ENCODE results near the gene UBE2Q1. TPM values are rescaled to one million over a fixed set of nuclear protein-coding genes. Genes with fewer than 3 reads are reported as not detected.

The UBE2Q1 gene
- total and polyA plus RNA-seq, 10 of the 15 experiments (the other 5 are each of a cell fraction or from before 2014, with no cell fraction given) = 3.9 to 82.6 (median 24.1) TPM

DNA sequence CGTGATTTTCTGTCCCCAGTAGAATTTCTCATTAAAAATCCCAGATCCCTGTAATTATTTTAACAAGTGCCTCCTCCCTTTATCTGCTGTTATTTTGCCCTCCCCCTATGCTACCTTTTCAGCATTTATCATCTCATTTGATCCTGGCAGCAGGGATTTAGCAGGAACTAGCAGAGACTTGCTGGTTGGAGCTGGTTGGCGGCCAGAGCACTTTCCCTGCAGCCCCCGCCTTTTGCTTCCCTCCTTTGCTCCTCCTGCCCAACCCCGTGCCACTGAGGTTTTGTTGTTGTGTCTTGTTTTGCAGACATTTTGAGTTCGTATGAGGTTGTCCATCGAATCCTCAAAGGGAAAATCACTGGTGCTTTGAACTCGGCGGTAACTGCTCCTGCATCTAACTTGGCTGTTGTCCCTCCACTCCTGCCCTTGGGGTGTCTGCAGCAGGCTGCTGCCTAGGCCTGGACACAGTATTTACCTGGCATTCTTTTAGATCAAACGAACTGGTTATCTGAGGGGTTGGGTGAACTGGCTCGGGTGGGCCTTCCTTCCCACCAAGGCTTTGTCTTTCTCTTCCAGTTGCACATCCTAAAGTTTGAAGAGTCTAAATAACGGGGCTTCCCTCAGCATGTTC lies 11.2 kb downstream of the UBE2Q1 start (continued):
- TF ChIP-seq, protein P1, sequence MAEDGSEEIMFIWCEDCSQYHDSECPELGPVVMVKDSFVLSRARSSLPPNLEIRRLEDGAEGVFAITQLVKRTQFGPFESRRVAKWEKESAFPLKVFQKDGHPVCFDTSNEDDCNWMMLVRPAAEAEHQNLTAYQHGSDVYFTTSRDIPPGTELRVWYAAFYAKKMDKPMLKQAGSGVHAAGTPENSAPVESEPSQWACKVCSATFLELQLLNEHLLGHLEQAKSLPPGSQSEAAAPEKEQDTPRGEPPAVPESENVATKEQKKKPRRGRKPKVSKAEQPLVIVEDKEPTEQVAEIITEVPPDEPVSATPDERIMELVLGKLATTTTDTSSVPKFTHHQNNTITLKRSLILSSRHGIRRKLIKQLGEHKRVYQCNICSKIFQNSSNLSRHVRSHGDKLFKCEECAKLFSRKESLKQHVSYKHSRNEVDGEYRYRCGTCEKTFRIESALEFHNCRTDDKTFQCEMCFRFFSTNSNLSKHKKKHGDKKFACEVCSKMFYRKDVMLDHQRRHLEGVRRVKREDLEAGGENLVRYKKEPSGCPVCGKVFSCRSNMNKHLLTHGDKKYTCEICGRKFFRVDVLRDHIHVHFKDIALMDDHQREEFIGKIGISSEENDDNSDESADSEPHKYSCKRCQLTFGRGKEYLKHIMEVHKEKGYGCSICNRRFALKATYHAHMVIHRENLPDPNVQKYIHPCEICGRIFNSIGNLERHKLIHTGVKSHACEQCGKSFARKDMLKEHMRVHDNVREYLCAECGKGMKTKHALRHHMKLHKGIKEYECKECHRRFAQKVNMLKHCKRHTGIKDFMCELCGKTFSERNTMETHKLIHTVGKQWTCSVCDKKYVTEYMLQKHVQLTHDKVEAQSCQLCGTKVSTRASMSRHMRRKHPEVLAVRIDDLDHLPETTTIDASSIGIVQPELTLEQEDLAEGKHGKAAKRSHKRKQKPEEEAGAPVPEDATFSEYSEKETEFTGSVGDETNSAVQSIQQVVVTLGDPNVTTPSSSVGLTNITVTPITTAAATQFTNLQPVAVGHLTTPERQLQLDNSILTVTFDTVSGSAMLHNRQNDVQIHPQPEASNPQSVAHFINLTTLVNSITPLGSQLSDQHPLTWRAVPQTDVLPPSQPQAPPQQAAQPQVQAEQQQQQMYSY (CRISPR knock-in tag; IDR thresholded peaks at IDR 0.05) = no peak
- TF ChIP-seq ATF7 (IDR thresholded peaks at IDR 0.05; ENCODE audit: low read depth) = no peak
- TF ChIP-seq MYC (IDR thresholded peaks at IDR 0.05; ENCODE audit: insufficient read depth, insufficient read length, insufficient replicate concordance, low read length, severe bottlenecking) = no peak

DNA sequence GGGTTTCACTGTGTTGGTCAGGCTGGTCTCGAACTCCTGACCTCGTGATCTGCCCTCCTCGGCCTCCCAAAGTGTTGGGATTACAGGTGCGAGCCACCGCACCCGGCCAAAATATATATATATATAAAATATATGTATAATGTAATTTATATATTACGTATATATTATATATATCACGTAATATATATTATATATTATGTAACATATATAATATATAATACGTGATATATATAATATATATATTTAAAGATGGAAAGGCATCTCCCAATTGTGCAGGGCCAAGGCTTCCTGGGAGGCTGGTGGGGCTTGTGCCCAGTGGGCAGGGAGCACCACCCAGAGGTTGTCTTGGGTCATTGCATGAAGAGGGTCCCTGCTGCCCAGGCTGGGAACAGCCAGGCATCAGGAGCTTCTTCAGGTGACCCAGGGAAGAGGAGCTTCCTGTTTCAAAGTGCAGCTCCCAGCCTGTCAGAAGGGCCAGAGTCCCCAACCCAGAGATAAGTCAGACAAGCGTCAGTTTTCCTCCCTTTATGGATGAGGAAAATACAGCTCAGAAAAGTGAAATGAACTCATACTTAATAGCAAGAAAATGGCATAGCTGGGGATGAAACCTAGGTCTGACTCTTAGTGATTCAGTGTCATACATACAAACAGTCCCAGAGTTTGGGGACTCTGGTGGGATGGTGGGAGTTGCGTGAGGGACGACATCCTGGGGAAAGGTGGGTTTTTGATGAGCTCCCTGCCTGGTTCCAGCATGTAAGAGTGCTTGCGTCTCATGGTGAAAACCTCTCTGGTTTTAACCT lies 12.0 kb downstream of the UBE2Q1 start:
- in situ Hi-C loops (cut with MboI) = no loop called here
- peaks cover 6% of the 10 kb centered on the region; the same call in 1 of the 2 replicates for H4K20me1 ChIP-seq (ENCODE audit: control insufficient read depth, insufficient read depth)
- FAIRE-seq (peak; percentile 7), DNase-seq (ENCODE audit: low read depth, low spot score) (peak; percentile 13), ATAC-seq (peak; percentile 87)
- H3K36me3 ChIP-seq (ENCODE audit: control insufficient read depth in 2 of 2, insufficient read depth in 2 of 2, low read length in 1 of 2) = peaks cover 13 to 29% of the 10 kb centered on the region in 2 experiments
- H3K9ac ChIP-seq (ENCODE audit: control insufficient read depth, insufficient read depth, low read length) = no peak overlapping the region
- ChIA-PET SMC1A (ENCODE audit: uncharacterized antibody, unreplicated experiment) (interaction anchor here (0.6 to 6.9 kb wide), 23 partner anchors 9 to 441 kb away, joined by 3 to 151 read pairs (median 4); partner anchors contain the start of gene UBE2Q1), POLR2A (interaction anchor here (1.9 kb wide), 1 partner anchor 66 kb away, joined by 11 read pairs; no protein-coding TSS in a partner anchor), CTCF (interaction anchor here (0.6 to 6.1 kb wide), 55 partner anchors 9 to 740 kb away, joined by 3 to 302 read pairs (median 4); partner anchors contain the start of gene ATP8B2), RAD21 (ENCODE audit: unreplicated experiment) (interaction anchor here (0.7 to 7.0 kb wide), 19 partner anchors 14 to 532 kb away, joined by 3 to 189 read pairs (median 4); partner anchors contain the start of genes EFNA3 and IL6R)
- H3K27ac ChIP-seq (ENCODE audit: control insufficient read depth, insufficient read depth) = no peak overlapping the region
- no TSS peak for BruUV-seq (replicated peaks)
- intact Hi-C loops (cut with micrococcal nuclease; ENCODE audit: unreplicated experiment) = loop anchor here (1.0 to 5.0 kb wide), 2 partner anchors 66 to 209 kb away; no protein-coding TSS in a partner anchor
- H3K4me3 ChIP-seq = no peak overlapping the region
- H3K27me3 ChIP-seq (replicated peaks in 1 of 2; ENCODE audit: control insufficient read depth in 2 of 2, insufficient read depth in 2 of 2, low read length in 1 of 2) = no peaks in the 10 kb centered on the region; a peak in 1 of 4 replicates
- H3K4me2 ChIP-seq (ENCODE audit: control insufficient read depth, insufficient read depth) = no peak overlapping the region
- WGBS (ENCODE audit: insufficient coverage, insufficient replicate concordance, low lambda C conversion rate, missing lambda C conversion rate) = 66% methylated on average over 13 of the region's 13 CpGs
- no peaks in the 10 kb centered on the region; the same call in 1 of the 2 replicates for H3K79me2 ChIP-seq (ENCODE audit: control insufficient read depth, insufficient read depth, low read length)
- H2AFZ ChIP-seq (ENCODE audit: control insufficient read depth, low read depth, low read length) = no peak overlapping the region
- no peaks in the 10 kb centered on the region for H3K9me3 ChIP-seq (replicated peaks; ENCODE audit: control insufficient read depth, insufficient read depth, low read length)
- TF ChIP-seq IKZF1 (conservative IDR thresholded peaks at IDR 0.05) (0 out of 2 replicates have a peak, but pooled peaks have one; percentile 23), MXI1 (IDR thresholded peaks at IDR 0.05; ENCODE audit: low read depth, low read length) (no peak), POU2F2 (IDR thresholded peaks at IDR 0.05; ENCODE audit: borderline replicate concordance, low read depth, low read length) (0 out of 3 replicates have a peak, but pooled peaks have one; percentile 24), FOXM1 (IDR thresholded peaks at IDR 0.05; ENCODE audit: low read depth, low read length) (0 out of 2 replicates have a peak, but pooled peaks have one; percentile 29), LARP7 (IDR thresholded peaks at IDR 0.05) (no peak), RAD21 (IDR thresholded peaks at IDR 0.05; ENCODE audit: insufficient read depth, low read depth, low read length) (peak; percentile 98), SMC3 (IDR thresholded peaks at IDR 0.05; ENCODE audit: borderline replicate concordance, low read length) (peak; percentile 95), YY1 (IDR thresholded peaks at IDR 0.05; ENCODE audit: low read depth, low read length) (peak; percentile 59; the same call in 1 of the 2 replicates)
- TF ChIP-seq, protein P2, sequence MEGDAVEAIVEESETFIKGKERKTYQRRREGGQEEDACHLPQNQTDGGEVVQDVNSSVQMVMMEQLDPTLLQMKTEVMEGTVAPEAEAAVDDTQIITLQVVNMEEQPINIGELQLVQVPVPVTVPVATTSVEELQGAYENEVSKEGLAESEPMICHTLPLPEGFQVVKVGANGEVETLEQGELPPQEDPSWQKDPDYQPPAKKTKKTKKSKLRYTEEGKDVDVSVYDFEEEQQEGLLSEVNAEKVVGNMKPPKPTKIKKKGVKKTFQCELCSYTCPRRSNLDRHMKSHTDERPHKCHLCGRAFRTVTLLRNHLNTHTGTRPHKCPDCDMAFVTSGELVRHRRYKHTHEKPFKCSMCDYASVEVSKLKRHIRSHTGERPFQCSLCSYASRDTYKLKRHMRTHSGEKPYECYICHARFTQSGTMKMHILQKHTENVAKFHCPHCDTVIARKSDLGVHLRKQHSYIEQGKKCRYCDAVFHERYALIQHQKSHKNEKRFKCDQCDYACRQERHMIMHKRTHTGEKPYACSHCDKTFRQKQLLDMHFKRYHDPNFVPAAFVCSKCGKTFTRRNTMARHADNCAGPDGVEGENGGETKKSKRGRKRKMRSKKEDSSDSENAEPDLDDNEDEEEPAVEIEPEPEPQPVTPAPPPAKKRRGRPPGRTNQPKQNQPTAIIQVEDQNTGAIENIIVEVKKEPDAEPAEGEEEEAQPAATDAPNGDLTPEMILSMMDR (IDR thresholded peaks at IDR 0.05 in 2 of 3, conservative IDR thresholded peaks at IDR 0.05 in 1 of 3; ENCODE audit: control insufficient read depth in 2 of 3, extremely low read depth in 1 of 3, insufficient read depth in 1 of 3, low read depth in 3 of 3, low read length in 3 of 3) = peak; percentile 72 to 86 (median 84)
- H3K4me1 ChIP-seq (ENCODE audit: control insufficient read depth, insufficient read depth, low read length) = peaks cover 15% of the 10 kb centered on the region

All from GM12878 (cell line).